PFSK-1 (cell line): Measurements from ENCODE around the gene IRF2BP2.

ENCODE experiments used
- POLR2AphosphoS5 ChIP-seq: IDR thresholded peaks from 2 replicates; pipeline ENCODE4 v1.6.1; 2012; ENCODE audit warnings: low read depth, mild to moderate bottlenecking, control low read depth, low read length, moderate library complexity
- SIN3A ChIP-seq: IDR thresholded peaks from 2 replicates; pipeline ENCODE4 v1.6.1; 2012; ENCODE audit warnings: mild to moderate bottlenecking, low read length, moderate library complexity, borderline replicate concordance; ENCODE audit not compliant: insufficient read depth
- TAF1 ChIP-seq: IDR thresholded peaks from 2 replicates; pipeline ENCODE4 v1.6.1; 2012; ENCODE audit warnings: low read length, control low read depth, borderline replicate concordance; ENCODE audit not compliant: insufficient read depth

- TF ChIP-seq POLR2AphosphoS5 = no peak
- no peak for TF ChIP-seq SIN3A
- TF ChIP-seq TAF1 = no peak
These were observed 36.0 kb upstream of the IRF2BP2 start for GRCh38 chr1:234645964-234646363.
